ENCODE data around the gene RABAC1.

The RABAC1 gene

GRCh38 chr19:41912899-41913537 lies 46.1 kb downstream of the RABAC1 start:
- no peak for TF ChIP-seq GATA3 (IDR thresholded peaks at IDR 0.05; ENCODE audit: low read depth, low read length)
- TF ChIP-seq GATA2 (IDR thresholded peaks at IDR 0.05; ENCODE audit: low read depth, low read length), result no peak

- TF ChIP-seq GATA3 (IDR thresholded peaks at IDR 0.05; ENCODE audit: low read depth, low read length), result no peak
- no peak for TF ChIP-seq GATA2 (IDR thresholded peaks at IDR 0.05; ENCODE audit: low read depth, low read length)
These were observed 47.0 kb downstream of the RABAC1 start for GRCh38 chr19:41911889-41912731.

- TF ChIP-seq GATA3 (IDR thresholded peaks at IDR 0.05; ENCODE audit: low read depth, low read length) (no peak), GATA2 (IDR thresholded peaks at IDR 0.05; ENCODE audit: low read depth, low read length) (no peak)
These were observed 47.9 kb downstream of the RABAC1 start for GRCh38 chr19:41910992-41911888.

- TF ChIP-seq GATA2 (IDR thresholded peaks at IDR 0.05; ENCODE audit: low read depth, low read length), result no peak
- TF ChIP-seq GATA3 (IDR thresholded peaks at IDR 0.05; ENCODE audit: low read depth, low read length), result no peak
These were observed 48.7 kb downstream of the RABAC1 start for GRCh38 chr19:41910240-41910991.

DNA sequence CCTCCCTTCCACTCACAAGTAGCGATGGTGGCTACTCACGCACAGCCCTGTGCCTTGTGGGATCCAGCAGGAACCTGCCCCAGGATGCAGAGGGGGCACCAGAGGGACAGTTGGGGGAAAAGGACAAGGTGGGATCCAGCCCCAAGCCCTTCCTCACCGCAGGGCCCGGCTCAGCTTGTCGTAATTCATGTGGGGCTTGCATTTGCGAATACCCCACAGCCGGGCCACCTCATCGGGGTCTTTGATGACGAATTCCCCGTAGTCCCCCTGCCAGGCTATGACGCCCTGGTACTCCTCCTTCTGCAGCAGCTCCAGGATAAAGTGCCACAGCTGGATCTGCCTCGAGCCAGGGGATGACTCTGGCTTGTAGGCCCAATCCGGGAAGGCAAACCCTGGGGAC lies 49.4 kb downstream of the RABAC1 start:
- TF ChIP-seq GATA3 (IDR thresholded peaks at IDR 0.05; ENCODE audit: low read depth, low read length), result no peak
- TF ChIP-seq GATA2 (IDR thresholded peaks at IDR 0.05; ENCODE audit: low read depth, low read length), result no peak

- TF ChIP-seq GATA2 (IDR thresholded peaks at IDR 0.05; ENCODE audit: low read depth, low read length) (no peak), GATA3 (IDR thresholded peaks at IDR 0.05; ENCODE audit: low read depth, low read length) (no peak)
These were observed 50.2 kb downstream of the RABAC1 start for GRCh38 chr19:41908724-41909464.

- no peak for TF ChIP-seq GATA2 (IDR thresholded peaks at IDR 0.05; ENCODE audit: low read depth, low read length)
- no peak for TF ChIP-seq GATA3 (IDR thresholded peaks at IDR 0.05; ENCODE audit: low read depth, low read length)
These were observed 51.0 kb downstream of the RABAC1 start for GRCh38 chr19:41907994-41908615.

DNA sequence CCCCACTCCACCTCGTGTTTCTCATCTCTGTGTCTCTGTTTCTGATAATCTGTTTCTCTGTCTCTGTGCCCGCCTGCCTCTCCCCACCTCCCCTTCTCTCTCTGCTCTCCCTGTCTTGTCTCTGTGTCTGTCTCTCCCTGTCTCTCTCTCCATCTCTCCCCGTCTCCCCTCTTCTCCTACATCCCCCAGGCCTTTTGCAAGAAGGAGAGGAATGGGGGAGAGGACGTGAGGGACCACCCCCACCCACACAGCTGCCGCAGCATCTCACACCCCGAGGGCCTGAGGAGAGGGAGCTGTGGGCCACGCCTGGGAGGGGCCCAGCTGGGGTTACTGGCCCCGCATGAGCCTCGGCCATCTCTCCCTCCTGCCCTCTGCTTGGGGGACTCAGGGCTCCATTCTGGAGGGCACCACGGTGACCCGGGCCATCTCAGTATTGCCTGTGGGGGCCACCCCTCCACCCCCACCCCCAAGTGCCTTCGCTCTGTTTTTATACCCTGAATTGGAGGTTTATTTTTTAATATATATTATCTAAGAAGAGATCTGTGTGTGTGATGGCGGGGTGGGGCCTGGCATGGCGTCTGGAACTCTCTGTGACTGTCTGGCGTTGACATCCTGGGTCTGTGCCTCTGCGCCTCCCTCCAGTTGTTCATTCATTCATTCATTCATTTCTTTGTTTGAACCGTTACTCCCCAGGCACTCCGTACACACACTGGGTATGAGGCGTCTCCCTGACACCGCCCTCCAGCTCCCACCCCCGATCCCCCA lies 52.0 kb downstream of the RABAC1 start:
- TF ChIP-seq GATA2 (IDR thresholded peaks at IDR 0.05; ENCODE audit: low read depth, low read length) (peak; percentile 75), GATA3 (IDR thresholded peaks at IDR 0.05; ENCODE audit: low read depth, low read length) (no peak)

All from SH-SY5Y (cell line).